Measurements from ENCODE around the gene RAD52. TPM values are rescaled to one million over a fixed set of nuclear protein-coding genes. Genes with fewer than 3 reads are reported as not detected.

RAD52 gene
- polyA plus RNA-seq, 4 donors: 3.2 to 28.1 (median 10.3) TPM

DNA sequence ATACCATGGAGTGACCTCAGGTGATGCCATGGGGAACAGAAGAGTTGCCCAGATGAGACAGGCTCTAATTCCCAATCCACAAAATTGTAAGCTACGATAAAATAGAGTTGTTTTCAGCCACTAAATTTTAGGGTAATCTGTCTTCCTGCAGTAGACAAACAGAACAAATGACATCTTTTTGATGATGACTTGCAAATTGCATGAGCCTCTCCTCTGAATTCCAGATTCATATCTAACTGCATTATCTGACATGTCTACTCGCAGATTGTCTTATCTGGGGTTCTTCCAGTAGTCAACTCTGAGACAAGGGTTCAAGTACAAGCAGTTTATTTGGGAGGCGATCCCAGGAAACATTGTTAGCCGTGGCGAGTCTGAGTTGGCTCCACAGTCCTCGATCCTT is 27.1 kb upstream of the RAD52 start:
- no peak for DNase-seq
- WGBS, 3 donors: 88 to 90% (median 88%) methylated on average over 6 of the region's 6 CpGs
- no peak for FAIRE-seq
- H3K36me3 ChIP-seq (ENCODE audit: control insufficient read depth in 3 of 3, insufficient read depth in 2 of 3, low read depth in 1 of 3, low read length in 3 of 3): no peaks in the 10 kb centered on the region
- no peaks in the 10 kb centered on the region for H3K9me3 ChIP-seq (ENCODE audit: control insufficient read depth in 2 of 2, insufficient read depth in 1 of 2, low read depth in 1 of 2, low read length in 1 of 2)
- no peak overlapping the region for H3K4me3 ChIP-seq (ENCODE audit: low read depth in 1 of 3, low read length in 3 of 3)
- no peak overlapping the region for H3K27ac ChIP-seq (ENCODE audit: low read depth in 1 of 3, low read length in 2 of 3)
- no peaks in the 10 kb centered on the region for H3K4me1 ChIP-seq (ENCODE audit: control insufficient read depth in 3 of 3, insufficient read depth in 2 of 3, low read depth in 1 of 3, low read length in 2 of 3)
- H3K27me3 ChIP-seq (ENCODE audit: control insufficient read depth in 3 of 3, insufficient read depth in 3 of 3, low read length in 3 of 3): no peaks in the 10 kb centered on the region

DNA sequence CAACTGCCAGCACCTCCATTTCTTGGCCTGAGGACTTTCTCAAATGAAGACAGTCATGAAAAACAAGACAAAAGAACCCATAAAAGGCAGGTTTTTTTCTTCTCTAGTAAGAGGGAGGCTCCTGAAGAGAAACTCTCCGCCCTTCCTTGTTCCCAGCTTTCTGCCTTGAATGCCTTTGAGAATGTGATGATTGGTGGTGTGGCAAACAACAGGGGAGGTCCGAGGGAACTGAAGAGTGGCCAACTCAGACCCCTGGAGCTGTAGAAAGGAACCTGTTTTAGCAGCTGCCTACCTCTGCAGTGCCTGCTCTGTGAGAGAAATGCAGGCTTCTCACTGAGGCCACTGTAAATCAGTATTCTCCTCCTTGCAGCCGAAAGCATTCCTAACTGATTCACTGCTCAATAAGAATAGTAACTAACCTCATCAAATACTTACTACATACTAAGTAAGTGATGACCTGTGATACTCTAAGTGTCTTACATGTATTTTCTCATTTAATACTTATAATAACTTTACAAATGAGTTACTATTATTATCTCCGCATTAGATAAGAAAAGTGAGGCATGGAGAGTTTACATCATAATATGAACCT is 24.9 kb upstream of the RAD52 start:
- Histone ChIP-seq H3K4me1 (ENCODE audit: control insufficient read depth in 3 of 3, insufficient read depth in 2 of 3, low read depth in 1 of 3, low read length in 2 of 3) (no peaks in the 10 kb centered on the region), H3K36me3 (ENCODE audit: control insufficient read depth in 3 of 3, insufficient read depth in 2 of 3, low read depth in 1 of 3, low read length in 3 of 3) (no peaks in the 10 kb centered on the region), H3K4me3 (ENCODE audit: low read depth in 1 of 3, low read length in 3 of 3) (no peak overlapping the region), H3K27me3 (ENCODE audit: control insufficient read depth in 3 of 3, insufficient read depth in 3 of 3, low read length in 3 of 3) (no peaks in the 10 kb centered on the region), H3K9me3 (ENCODE audit: control insufficient read depth in 2 of 2, insufficient read depth in 1 of 2, low read depth in 1 of 2, low read length in 1 of 2) (no peaks in the 10 kb centered on the region), H3K27ac (ENCODE audit: low read depth in 1 of 3, low read length in 2 of 3) (no peak overlapping the region)
- FAIRE-seq (no peak), DNase-seq (no peak)
- WGBS, 3 donors: 91 to 92% (median 91%) methylated on average over 4 of the region's 4 CpGs

- no peaks in the 10 kb centered on the region for H3K36me3 ChIP-seq (ENCODE audit: control insufficient read depth in 3 of 3, insufficient read depth in 2 of 3, low read depth in 1 of 3, low read length in 3 of 3)
- no peaks in the 10 kb centered on the region for H3K9me3 ChIP-seq (ENCODE audit: control insufficient read depth in 2 of 2, insufficient read depth in 1 of 2, low read depth in 1 of 2, low read length in 1 of 2)
- no peaks in the 10 kb centered on the region for H3K27me3 ChIP-seq (ENCODE audit: control insufficient read depth in 3 of 3, insufficient read depth in 3 of 3, low read length in 3 of 3)
- no peak overlapping the region for H3K27ac ChIP-seq (ENCODE audit: low read depth in 1 of 3, low read length in 2 of 3)
- no peak for DNase-seq
- whole genome bisulfite sequencing, 3 donors: 89 to 91% (median 90%) methylated on average over 4 of the region's 4 CpGs
- H3K4me1 ChIP-seq (ENCODE audit: control insufficient read depth in 3 of 3, insufficient read depth in 2 of 3, low read depth in 1 of 3, low read length in 2 of 3): no peaks in the 10 kb centered on the region
- no peak for FAIRE-seq
- no peak overlapping the region for H3K4me3 ChIP-seq (ENCODE audit: low read depth in 1 of 3, low read length in 3 of 3)
Measured at GRCh38 chr12:971991-972390, 22.5 kb upstream of the RAD52 start.

DNA sequence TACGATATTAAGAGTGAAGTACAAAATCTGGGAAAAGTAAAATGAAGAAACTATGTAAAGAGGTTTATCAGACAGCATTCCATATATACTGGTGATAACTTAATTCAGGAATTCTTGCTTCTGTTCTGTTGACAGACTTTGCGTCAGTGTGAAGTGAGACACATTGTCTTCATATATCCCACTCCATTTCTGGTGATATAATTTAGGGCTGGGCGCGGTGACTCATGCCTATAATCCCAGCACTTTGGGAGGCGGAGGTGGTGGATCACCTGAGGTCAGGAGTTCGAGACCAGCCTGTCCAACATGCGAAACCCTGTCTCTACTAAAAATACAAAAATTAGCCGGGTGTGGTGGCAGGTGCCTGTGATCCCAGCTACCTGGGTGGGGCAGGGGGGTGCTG is 20.3 kb upstream of the RAD52 start:
- DNase-seq (no peak), FAIRE-seq (no peak)
- H3K27ac ChIP-seq (ENCODE audit: low read depth in 1 of 3, low read length in 2 of 3): no peak overlapping the region
- no peak overlapping the region for H3K4me3 ChIP-seq (ENCODE audit: low read depth in 1 of 3, low read length in 3 of 3)
- H3K4me1 ChIP-seq (ENCODE audit: control insufficient read depth in 3 of 3, insufficient read depth in 2 of 3, low read depth in 1 of 3, low read length in 2 of 3): no peaks in the 10 kb centered on the region
- 77 to 88% (median 86%) methylated on average over 7 to 8 of the region's 8 CpGs for WGBS, 3 donors
- H3K27me3 ChIP-seq (ENCODE audit: control insufficient read depth in 3 of 3, insufficient read depth in 3 of 3, low read length in 3 of 3): no peaks in the 10 kb centered on the region
- H3K9me3 ChIP-seq (ENCODE audit: control insufficient read depth in 2 of 2, insufficient read depth in 1 of 2, low read depth in 1 of 2, low read length in 1 of 2): no peaks in the 10 kb centered on the region
- H3K36me3 ChIP-seq (ENCODE audit: control insufficient read depth in 3 of 3, insufficient read depth in 2 of 3, low read depth in 1 of 3, low read length in 3 of 3): no peaks in the 10 kb centered on the region

GRCh38 chr12:968545-968944 is 19.1 kb upstream of the RAD52 start:
- no peaks in the 10 kb centered on the region for H3K4me1 ChIP-seq (ENCODE audit: control insufficient read depth in 3 of 3, insufficient read depth in 2 of 3, low read depth in 1 of 3, low read length in 2 of 3)
- H3K4me3 ChIP-seq (ENCODE audit: low read depth in 1 of 3, low read length in 3 of 3): no peak overlapping the region
- H3K36me3 ChIP-seq (ENCODE audit: control insufficient read depth in 3 of 3, insufficient read depth in 2 of 3, low read depth in 1 of 3, low read length in 3 of 3): no peaks in the 10 kb centered on the region
- H3K9me3 ChIP-seq (ENCODE audit: control insufficient read depth in 2 of 2, insufficient read depth in 1 of 2, low read depth in 1 of 2, low read length in 1 of 2): no peaks in the 10 kb centered on the region
- no peaks in the 10 kb centered on the region for H3K27me3 ChIP-seq (ENCODE audit: control insufficient read depth in 3 of 3, insufficient read depth in 3 of 3, low read length in 3 of 3)
- WGBS, 3 donors: 62 to 77% (median 75%) methylated on average over 4 of the region's 4 CpGs
- no peak for FAIRE-seq
- DNase-seq: no peak
- H3K27ac ChIP-seq (ENCODE audit: low read depth in 1 of 3, low read length in 2 of 3): no peak overlapping the region

- no peaks in the 10 kb centered on the region for H3K27me3 ChIP-seq (ENCODE audit: control insufficient read depth in 3 of 3, insufficient read depth in 3 of 3, low read length in 3 of 3)
- no peak for FAIRE-seq
- no peak for DNase-seq
- H3K4me1 ChIP-seq (ENCODE audit: control insufficient read depth in 3 of 3, insufficient read depth in 2 of 3, low read depth in 1 of 3, low read length in 2 of 3): no peaks in the 10 kb centered on the region
- WGBS, 3 donors: 78 to 79% (median 79%) methylated on average over 9 of the region's 9 CpGs
- no peaks in the 10 kb centered on the region for H3K36me3 ChIP-seq (ENCODE audit: control insufficient read depth in 3 of 3, insufficient read depth in 2 of 3, low read depth in 1 of 3, low read length in 3 of 3)
- no peak overlapping the region for H3K4me3 ChIP-seq (ENCODE audit: low read depth in 1 of 3, low read length in 3 of 3)
- H3K27ac ChIP-seq (ENCODE audit: low read depth in 1 of 3, low read length in 2 of 3): no peak overlapping the region
- no peaks in the 10 kb centered on the region for H3K9me3 ChIP-seq (ENCODE audit: control insufficient read depth in 2 of 2, insufficient read depth in 1 of 2, low read depth in 1 of 2, low read length in 1 of 2)
Measured at GRCh38 chr12:967641-968040, 18.1 kb upstream of the RAD52 start.

- Histone ChIP-seq H3K4me1 (ENCODE audit: control insufficient read depth in 3 of 3, insufficient read depth in 2 of 3, low read depth in 1 of 3, low read length in 2 of 3) (no peaks in the 10 kb centered on the region), H3K9me3 (ENCODE audit: control insufficient read depth in 2 of 2, insufficient read depth in 1 of 2, low read depth in 1 of 2, low read length in 1 of 2) (no peaks in the 10 kb centered on the region), H3K27me3 (ENCODE audit: control insufficient read depth in 3 of 3, insufficient read depth in 3 of 3, low read length in 3 of 3) (no peaks in the 10 kb centered on the region), H3K36me3 (ENCODE audit: control insufficient read depth in 3 of 3, insufficient read depth in 2 of 3, low read depth in 1 of 3, low read length in 3 of 3) (no peaks in the 10 kb centered on the region), H3K4me3 (ENCODE audit: low read depth in 1 of 3, low read length in 3 of 3) (no peak overlapping the region), H3K27ac (ENCODE audit: low read depth in 1 of 3, low read length in 2 of 3) (no peak overlapping the region)
- FAIRE-seq: no peak
- DNase-seq: no peak
- WGBS, 3 donors: 77 to 94% (median 91%) methylated on average over 6 of the region's 6 CpGs
Measured at GRCh38 chr12:966724-967123, 17.2 kb upstream of the RAD52 start.

DNA sequence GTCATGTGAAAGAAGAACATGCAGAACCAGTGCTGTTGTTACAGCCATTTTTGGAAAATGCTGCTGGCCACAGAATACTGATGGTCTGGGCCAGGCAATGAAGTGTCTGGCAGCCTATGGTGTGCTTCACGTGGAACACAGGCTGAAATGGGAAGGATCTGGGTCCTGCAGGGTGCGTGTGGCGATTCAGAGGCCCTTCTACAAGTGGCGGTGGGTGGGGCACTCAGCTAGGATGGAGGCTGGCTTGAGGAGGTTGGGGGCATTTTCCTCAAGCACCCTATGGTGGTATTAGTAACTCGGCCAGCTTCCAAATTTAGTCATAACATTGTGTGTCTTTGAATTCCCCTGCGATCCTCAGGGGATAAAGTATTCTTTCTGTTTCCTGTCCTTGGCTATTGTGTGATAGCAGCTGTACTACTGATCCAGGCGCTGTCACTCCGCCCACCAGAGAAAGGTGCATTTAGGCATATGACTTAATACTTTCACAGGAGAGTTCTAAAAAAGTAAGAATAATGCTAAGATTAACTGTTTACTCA is 9.2 kb upstream of the RAD52 start:
- Histone ChIP-seq H3K36me3 (ENCODE audit: control insufficient read depth in 3 of 3, insufficient read depth in 2 of 3, low read depth in 1 of 3, low read length in 3 of 3) (no peaks in the 10 kb centered on the region), H3K27me3 (ENCODE audit: control insufficient read depth in 3 of 3, insufficient read depth in 3 of 3, low read length in 3 of 3) (no peaks in the 10 kb centered on the region), H3K4me1 (ENCODE audit: control insufficient read depth in 3 of 3, insufficient read depth in 2 of 3, low read depth in 1 of 3, low read length in 2 of 3) (no peaks in the 10 kb centered on the region), H3K27ac (ENCODE audit: low read depth in 1 of 3, low read length in 2 of 3) (no peak overlapping the region), H3K9me3 (ENCODE audit: control insufficient read depth in 2 of 2, insufficient read depth in 1 of 2, low read depth in 1 of 2, low read length in 1 of 2) (no peaks in the 10 kb centered on the region), H3K4me3 (ENCODE audit: low read depth in 1 of 3, low read length in 3 of 3) (no peak overlapping the region)
- FAIRE-seq (no peak), DNase-seq (no peak)
- 53 to 66% (median 62%) methylated on average over 8 of the region's 8 CpGs for WGBS, 3 donors

DNA sequence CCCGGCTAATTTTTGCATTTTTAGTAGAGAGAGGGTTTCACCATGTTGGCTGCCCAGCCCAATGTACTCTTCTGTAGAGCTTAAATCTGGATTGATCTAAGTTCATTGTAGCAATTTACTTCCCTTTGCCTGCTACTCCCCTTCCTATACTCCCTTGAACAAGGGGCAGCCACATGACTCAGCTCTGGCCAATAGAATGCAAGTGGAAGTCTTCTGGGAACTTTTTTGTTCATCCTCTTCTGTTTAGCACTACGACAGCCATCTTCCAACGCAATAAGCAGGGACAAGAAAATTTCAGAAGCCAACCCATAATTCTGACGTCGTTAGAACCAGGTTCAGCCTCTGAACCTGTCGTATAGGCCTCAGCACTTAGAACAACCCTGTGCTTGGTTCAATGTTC is 6.4 kb upstream of the RAD52 start:
- 92 to 95% (median 95%) methylated on average over 6 of the region's 6 CpGs for WGBS, 3 donors
- H3K4me1 ChIP-seq (ENCODE audit: control insufficient read depth in 3 of 3, insufficient read depth in 2 of 3, low read depth in 1 of 3, low read length in 2 of 3): no peaks in the 10 kb centered on the region
- no peak overlapping the region for H3K27ac ChIP-seq (ENCODE audit: low read depth in 1 of 3, low read length in 2 of 3)
- no peaks in the 10 kb centered on the region for H3K36me3 ChIP-seq (ENCODE audit: control insufficient read depth in 3 of 3, insufficient read depth in 2 of 3, low read depth in 1 of 3, low read length in 3 of 3)
- H3K27me3 ChIP-seq (ENCODE audit: control insufficient read depth in 3 of 3, insufficient read depth in 3 of 3, low read length in 3 of 3): no peaks in the 10 kb centered on the region
- no peaks in the 10 kb centered on the region for H3K9me3 ChIP-seq (ENCODE audit: control insufficient read depth in 2 of 2, insufficient read depth in 1 of 2, low read depth in 1 of 2, low read length in 1 of 2)
- DNase-seq (no peak), FAIRE-seq (no peak)
- no peak overlapping the region for H3K4me3 ChIP-seq (ENCODE audit: low read depth in 1 of 3, low read length in 3 of 3)

Measured in small intestine (tissue), 7 donors.